SU-DHL-6 (cell line): Measurements from ENCODE around the gene DCAF7.

Source experiments
- H2AFZ ChIP-seq: fragments of 200-600 bp; sonication (generic); 2 replicates; pipeline ENCODE4 v1.6.1; 2014; ENCODE audit warnings: low read depth, mild to moderate bottlenecking, moderate library complexity, mixed read lengths, antibody characterized with exemption, low read length; ENCODE audit not compliant: severe bottlenecking
- H3F3A ChIP-seq: fragments of 200-600 bp; shearing (Covaris generic); 2 replicates; pipeline ENCODE4 v1.6.0; 2016; ENCODE audit warnings: antibody characterized with exemption, mild to moderate bottlenecking; ENCODE audit not compliant: insufficient read depth
- H3K27ac ChIP-seq: fragments of 200-600 bp; sonication (generic); 2 replicates; pipeline ENCODE4 v1.5.1; 2016; ENCODE audit warnings: low read depth, mild to moderate bottlenecking, low read length, moderate library complexity, mixed read lengths
- H3K27me3 ChIP-seq: fragments of 200-600 bp; sonication (generic), shearing (Covaris generic); 2 replicates; pipeline ENCODE4 v1.6.0; 2014; ENCODE audit warnings: mild to moderate bottlenecking, low read length
- H3K36me3 ChIP-seq: fragments of 200-600 bp; sonication (generic); 2 replicates; pipeline ENCODE4 v1.6.1; 2014; ENCODE audit warnings: mild to moderate bottlenecking, low read length, mixed read lengths
- H3K4me2 ChIP-seq: fragments of 300-600, 200-600 bp; shearing (Covaris generic), sonication (generic); 2 replicates; pipeline ENCODE4 v1.6.0; 2014; ENCODE audit warnings: low read length, low read depth, mild to moderate bottlenecking; ENCODE audit not compliant: poor library complexity, severe bottlenecking
- H3K4me3 ChIP-seq: fragments of 200-600 bp; sonication (generic); 2 replicates; pipeline ENCODE4 v1.5.1; 2014; ENCODE audit warnings: antibody characterized with exemption, low read length, mild to moderate bottlenecking, mixed read lengths; ENCODE audit not compliant: insufficient read depth, poor library complexity, severe bottlenecking
- H3K79me2 ChIP-seq: fragments of 200-600 bp; sonication (generic); 2 replicates; pipeline ENCODE4 v1.6.1; 2014; ENCODE audit warnings: mild to moderate bottlenecking, low read length, moderate library complexity; ENCODE audit not compliant: insufficient read depth
- H3K9ac ChIP-seq: fragments of 200-600 bp; sonication (generic); 2 replicates; pipeline ENCODE4 v1.7.0; 2014; ENCODE audit warnings: mild to moderate bottlenecking, low read length
- H3K9me2 ChIP-seq: fragments of 200-600 bp; sonication (generic); replicated peaks from 2 replicates; pipeline ENCODE4 v1.6.1; 2014; ENCODE audit warnings: low read length; ENCODE audit not compliant: insufficient read depth
- H3K9me3 ChIP-seq: fragments of 200-600 bp; sonication (generic); 2 replicates; pipeline ENCODE4 v1.6.1; 2014; ENCODE audit warnings: low read length, mixed read lengths; ENCODE audit not compliant: insufficient read depth
- H4K20me1 ChIP-seq: fragments of 200-600 bp; sonication (generic); 2 replicates; pipeline ENCODE4 v1.6.1; 2014; ENCODE audit warnings: low read depth, mild to moderate bottlenecking, antibody characterized with exemption, low read length, moderate library complexity, mixed read lengths
- CTCF ChIP-seq: fragments of 200-600 bp; sonication (generic); IDR thresholded peaks from one replicate; pipeline ENCODE4 v1.5.1; 2017; ENCODE audit warnings: antibody characterized with exemption, mild to moderate bottlenecking, low read length, moderate library complexity; ENCODE audit not compliant: insufficient read depth, poor library complexity, severe bottlenecking
- EZH2phosphoT487 ChIP-seq: fragments of 200-600 bp; sonication (generic), shearing (Covaris generic); conservative IDR thresholded peaks from 2 replicates; pipeline ENCODE4 v1.6.1; 2018; ENCODE audit warnings: mild to moderate bottlenecking, antibody characterized with exemption, low read length, moderate library complexity, mixed read lengths

The DCAF7 gene

GRCh38 chr17:63517825-63518534 lies 32.3 kb upstream of the DCAF7 start:
- Histone ChIP-seq H3K27ac (no peak overlapping the region), H3K79me2 (no peaks in the 10 kb centered on the region), H4K20me1 (no peaks in the 10 kb centered on the region), H3K9me2 (no peaks in the 10 kb centered on the region), H3K9me3 (no peaks in the 10 kb centered on the region), H3F3A (no peaks in the 10 kb centered on the region), H3K9ac (no peak overlapping the region), H3K27me3 (no peaks in the 10 kb centered on the region; the same call in 1 of the 2 replicates), H3K4me3 (no peak overlapping the region), H2AFZ (no peak overlapping the region), H3K36me3 (no peaks in the 10 kb centered on the region), H3K4me2 (no peak overlapping the region)
- TF ChIP-seq EZH2phosphoT487 = no peak
- no peak for TF ChIP-seq CTCF

GRCh38 chr17:63519116-63519881 lies 31.0 kb upstream of the DCAF7 start:
- no peak overlapping the region for H3K4me2 ChIP-seq
- no peaks in the 10 kb centered on the region for H4K20me1 ChIP-seq
- no peaks in the 10 kb centered on the region for H3K9me2 ChIP-seq
- no peak overlapping the region for H3K9ac ChIP-seq
- no peak overlapping the region for H3K4me3 ChIP-seq
- no peaks in the 10 kb centered on the region for H3K9me3 ChIP-seq
- no peaks in the 10 kb centered on the region for H3K79me2 ChIP-seq
- no peak overlapping the region for H3K27ac ChIP-seq
- no peaks in the 10 kb centered on the region for H3F3A ChIP-seq
- no peaks in the 10 kb centered on the region; the same call in 1 of the 2 replicates for H3K27me3 ChIP-seq
- TF ChIP-seq EZH2phosphoT487 (no peak), CTCF (no peak)
- no peak overlapping the region for H2AFZ ChIP-seq
- no peaks in the 10 kb centered on the region for H3K36me3 ChIP-seq

DNA sequence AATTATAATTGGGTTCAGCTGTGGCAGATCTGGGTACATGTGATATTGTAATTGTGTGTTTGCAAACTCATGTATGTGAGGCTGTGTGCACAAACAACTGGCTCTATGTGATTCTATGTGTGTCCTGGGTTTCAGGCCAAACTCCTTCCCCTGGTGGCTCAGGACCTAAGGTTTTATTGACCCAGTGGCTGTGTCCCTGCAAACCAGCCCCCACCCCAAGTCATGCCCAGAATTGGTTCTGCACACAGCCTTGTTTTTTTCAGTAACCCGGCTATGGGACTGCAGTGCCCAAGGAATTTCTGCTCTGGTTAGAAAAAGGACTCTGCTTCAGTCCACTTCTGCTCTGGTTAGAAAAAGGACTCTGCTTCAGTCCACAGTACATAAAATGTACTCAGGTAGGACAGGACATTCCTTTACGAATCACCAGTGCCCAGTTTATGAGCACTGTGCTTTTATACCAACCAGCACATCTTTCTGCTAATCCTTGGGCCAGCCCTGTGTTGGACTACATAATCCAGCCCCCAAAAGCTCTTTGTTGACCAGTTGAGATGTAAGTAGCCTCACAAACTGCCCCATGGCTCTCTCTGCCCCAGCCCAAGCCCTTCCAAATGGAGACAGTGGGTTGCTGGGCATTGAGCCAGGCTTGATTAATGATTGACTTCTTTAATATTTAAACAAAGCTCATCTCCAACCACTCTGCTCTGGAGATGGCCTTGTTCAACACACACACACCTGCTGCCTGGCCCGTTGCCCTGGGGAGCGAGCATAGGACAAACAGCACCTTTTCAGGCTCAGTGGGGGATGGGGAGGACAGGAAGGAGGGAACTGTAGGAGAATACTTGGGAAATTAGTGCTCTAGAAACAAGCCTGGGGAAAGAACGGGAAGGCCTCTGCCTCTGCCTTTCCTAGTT lies 30.1 kb upstream of the DCAF7 start:
- no peaks in the 10 kb centered on the region for H4K20me1 ChIP-seq
- no peaks in the 10 kb centered on the region for H3K9me3 ChIP-seq
- H3K4me3 ChIP-seq = no peak overlapping the region
- no peaks in the 10 kb centered on the region for H3K79me2 ChIP-seq
- H3K36me3 ChIP-seq = no peaks in the 10 kb centered on the region
- H3K27me3 ChIP-seq = no peaks in the 10 kb centered on the region; the same call in 1 of the 2 replicates
- H3K27ac ChIP-seq = no peak overlapping the region
- TF ChIP-seq EZH2phosphoT487 (no peak), CTCF (no peak)
- no peak overlapping the region for H3K9ac ChIP-seq
- H3K4me2 ChIP-seq = no peak overlapping the region
- no peaks in the 10 kb centered on the region for H3K9me2 ChIP-seq
- H3F3A ChIP-seq = no peaks in the 10 kb centered on the region
- no peak overlapping the region for H2AFZ ChIP-seq
